Gastrocnemius medialis (tissue), 4 donors: Measurements from ENCODE around the gene TNFAIP8L1. TPM values are rescaled to one million over a fixed set of nuclear protein-coding genes. Genes with fewer than 3 reads are reported as not detected.

Experiments used
- ATAC-seq, 2 donors: fragments of 150-250 bp; one replicate each; pipeline ENCODE4 v1.9.1; 2016
- DNase-seq, 2 donors: peaks; one replicate each; pipeline ENCODE4 v3.0.0-alpha.2; 2019
- H3K27ac ChIP-seq, 4 donors: fragments of 200-600 bp; sonication (generic); 1 replicate in 1 of 4; 2 replicates in 3 of 4; pipeline ENCODE4 v1.5.1; 2016 to 2018; ENCODE audit warnings: mild to moderate bottlenecking in 2 of 4, moderate library complexity in 1 of 4
- H3K27me3 ChIP-seq, 3 donors: fragments of 200-600 bp; sonication (generic) in 2 of 3; 1 replicate in 1 of 3; 2 replicates in 2 of 3; pipeline versions ENCODE4 v1.5.1 to v1.6.0; 2016 to 2019; ENCODE audit warnings: mild to moderate bottlenecking in 1 of 3, moderate library complexity in 1 of 3
- H3K36me3 ChIP-seq, 2 donors: fragments of 200-600 bp; sonication (generic) in 1 of 2; one replicate each; pipeline ENCODE4 v1.5.1; 2017 to 2018
- H3K4me1 ChIP-seq, 2 donors: fragments of 200-600 bp; sonication (generic) in 1 of 2; one replicate each; pipeline ENCODE4 v1.5.1; 2016 to 2017; ENCODE audit warnings: mild to moderate bottlenecking in 2 of 2
- H3K4me3 ChIP-seq, 4 donors: fragments of 200-600 bp; sonication (generic) in 3 of 4; 1 replicate in 1 of 4; 2 replicates in 3 of 4; pipeline ENCODE4 v1.5.1; 2016 to 2019; ENCODE audit warnings: mild to moderate bottlenecking in 2 of 4
- H3K9me3 ChIP-seq, 3 donors: fragments of 200-600 bp; sonication (generic) in 2 of 3; 1 replicate in 1 of 3; 2 replicates in 2 of 3; pipeline ENCODE4 v1.5.1; 2016 to 2019
- POLR2A ChIP-seq, 2 donors: fragments of 450-650 bp; IDR thresholded peaks; one replicate each; pipeline ENCODE4 v1.6.1; 2017; ENCODE audit warnings: antibody characterized with exemption in 2 of 2, mild to moderate bottlenecking in 2 of 2, moderate library complexity in 2 of 2
- in situ Hi-C, 4 donors: fragments of 200-750 bp; cut with MboI; loops; one replicate each; pipeline versions ENCODE4 v1.15.0 to v1.8.0; 2017; ENCODE audit warnings: low sequenced_read_pairs in 4 of 4
- intact Hi-C: fragments of 100-400 bp; cut with DNase I; formaldehyde crosslinking; loops from one replicate; pipeline ENCODE4 v1.15.1; 2023; ENCODE audit warnings: low total_unique reads
- total RNA-seq, 4 donors: library from RNA; depleted of rRNA; stranded (reverse); fragments of >200 nt; gene quantifications; one replicate each; pipeline versions ENCODE4 v1.1.0 to v1.2.3, GENCODE V29; 2016
- TF ChIP-seq, protein P1 (sequence below), 5 experiments: fragments of 450-650 bp in 3 of 5; fragments of 200-600 bp in 2 of 5; sonication (generic) in 2 of 5; IDR thresholded peaks in 4 of 5; conservative IDR thresholded peaks in 1 of 5; 1 replicate in 4 of 5; 2 replicates in 1 of 5; pipeline ENCODE4 v1.5.1; 2016 to 2019; ENCODE audit warnings: antibody characterized with exemption in 5 of 5, mild to moderate bottlenecking in 3 of 5, moderate library complexity in 3 of 5

The TNFAIP8L1 gene
- total RNA-seq, 4 donors from 2014 or later: 1.3 to 2.9 (median 1.7) TPM

DNA sequence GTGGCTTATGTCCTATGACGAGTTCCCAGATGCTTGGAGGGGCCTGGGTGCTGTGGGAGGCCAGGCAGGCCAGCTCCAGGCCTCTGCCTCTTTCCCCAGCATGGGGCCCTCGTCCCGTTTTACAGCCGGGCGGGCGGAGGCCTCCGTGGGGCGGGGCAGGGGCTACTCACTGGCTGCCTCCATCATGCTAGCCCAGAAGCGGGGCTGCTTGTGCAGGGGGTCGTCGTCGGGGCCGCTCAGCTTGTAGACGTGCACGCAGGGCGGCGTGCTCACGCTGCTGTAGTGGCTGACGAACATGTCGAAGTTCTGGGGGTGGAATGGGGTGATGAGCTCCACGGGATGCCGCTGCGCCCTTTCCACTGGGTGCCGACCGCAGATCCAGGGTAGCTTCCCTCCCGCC is 49.3 kb downstream of the TNFAIP8L1 start:
- Histone ChIP-seq H3K27ac (no peak overlapping the region), H3K27me3 (no peaks in the 10 kb centered on the region), H3K36me3 (peaks cover 0 to 86% of the 10 kb centered on the region in 2 donors), H3K4me1 (peaks cover 17 to 20% of the 10 kb centered on the region in 2 donors), H3K9me3 (no peaks in the 10 kb centered on the region), H3K4me3 (no peak overlapping the region)
- TF ChIP-seq POLR2A (IDR thresholded peaks at IDR 0.05): no peak
- TF ChIP-seq, protein P1, sequence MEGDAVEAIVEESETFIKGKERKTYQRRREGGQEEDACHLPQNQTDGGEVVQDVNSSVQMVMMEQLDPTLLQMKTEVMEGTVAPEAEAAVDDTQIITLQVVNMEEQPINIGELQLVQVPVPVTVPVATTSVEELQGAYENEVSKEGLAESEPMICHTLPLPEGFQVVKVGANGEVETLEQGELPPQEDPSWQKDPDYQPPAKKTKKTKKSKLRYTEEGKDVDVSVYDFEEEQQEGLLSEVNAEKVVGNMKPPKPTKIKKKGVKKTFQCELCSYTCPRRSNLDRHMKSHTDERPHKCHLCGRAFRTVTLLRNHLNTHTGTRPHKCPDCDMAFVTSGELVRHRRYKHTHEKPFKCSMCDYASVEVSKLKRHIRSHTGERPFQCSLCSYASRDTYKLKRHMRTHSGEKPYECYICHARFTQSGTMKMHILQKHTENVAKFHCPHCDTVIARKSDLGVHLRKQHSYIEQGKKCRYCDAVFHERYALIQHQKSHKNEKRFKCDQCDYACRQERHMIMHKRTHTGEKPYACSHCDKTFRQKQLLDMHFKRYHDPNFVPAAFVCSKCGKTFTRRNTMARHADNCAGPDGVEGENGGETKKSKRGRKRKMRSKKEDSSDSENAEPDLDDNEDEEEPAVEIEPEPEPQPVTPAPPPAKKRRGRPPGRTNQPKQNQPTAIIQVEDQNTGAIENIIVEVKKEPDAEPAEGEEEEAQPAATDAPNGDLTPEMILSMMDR (IDR thresholded peaks at IDR 0.05 in 4 of 5, conservative IDR thresholded peaks at IDR 0.05 in 1 of 5): no peak
- in situ Hi-C loops (no loop called here), intact Hi-C loops (no loop called here)
- no peak for DNase-seq
- no peak for ATAC-seq

DNA sequence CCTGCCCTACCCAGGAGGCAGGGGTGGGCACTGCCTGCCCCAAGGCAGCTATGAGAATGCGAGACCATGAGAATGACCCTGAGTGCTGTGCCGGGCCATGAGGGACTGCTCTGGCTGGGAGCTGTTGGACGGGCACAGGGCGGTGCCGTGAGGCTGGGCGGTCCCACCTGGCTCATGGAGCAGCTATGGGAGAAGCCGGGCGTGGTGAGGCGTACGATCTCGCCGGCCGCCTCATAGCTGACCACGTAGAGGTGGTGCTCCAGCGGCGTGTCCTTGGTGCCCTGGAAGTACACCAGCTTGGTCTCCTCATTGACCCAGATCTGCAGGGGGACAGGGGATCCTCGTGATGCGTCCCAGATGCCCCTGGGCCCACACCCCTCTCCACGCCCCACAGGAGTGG is 50.1 kb downstream of the TNFAIP8L1 start:
- H3K36me3 ChIP-seq: peaks cover 0 to 77% of the 10 kb centered on the region in 2 donors
- intact Hi-C loops: no loop called here
- no peaks in the 10 kb centered on the region for H3K27me3 ChIP-seq
- no peaks in the 10 kb centered on the region for H3K9me3 ChIP-seq
- in situ Hi-C loops: no loop called here
- H3K4me1 ChIP-seq: peaks cover 24 to 26% of the 10 kb centered on the region in 2 donors
- TF ChIP-seq, protein P1 (IDR thresholded peaks at IDR 0.05 in 4 of 5, conservative IDR thresholded peaks at IDR 0.05 in 1 of 5): no peak
- no peak overlapping the region for H3K27ac ChIP-seq
- ATAC-seq (no peak), DNase-seq (no peak)
- no peak overlapping the region for H3K4me3 ChIP-seq

DNA sequence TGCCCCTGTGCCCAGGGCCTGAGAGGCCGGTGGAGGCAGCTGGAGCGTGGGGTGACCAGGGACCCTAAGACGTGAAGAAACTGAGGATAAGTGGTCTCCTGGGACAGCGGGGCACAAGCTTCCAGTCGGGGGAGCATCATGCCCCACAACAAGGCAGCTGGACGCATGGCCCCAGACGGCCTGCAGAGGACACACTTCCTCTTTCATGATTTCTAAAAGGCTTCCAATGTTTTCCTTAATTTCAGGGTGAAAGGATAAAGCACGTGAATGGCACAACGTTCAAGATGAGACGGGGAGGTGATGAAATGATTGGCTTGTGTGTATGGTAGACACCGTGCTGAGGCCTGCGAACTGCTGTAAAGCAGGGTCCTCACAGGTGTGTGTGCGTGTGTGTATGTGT is 51.0 kb downstream of the TNFAIP8L1 start:
- DNase-seq (no peak), ATAC-seq (no peak)
- Histone ChIP-seq H3K27me3 (no peaks in the 10 kb centered on the region), H3K4me1 (peaks cover 32 to 34% of the 10 kb centered on the region in 2 donors), H3K4me3 (no peak overlapping the region), H3K36me3 (peaks cover 0 to 68% of the 10 kb centered on the region in 2 donors), H3K27ac (peak overlapping the region in 1 of 4 donors; percentile 96), H3K9me3 (no peaks in the 10 kb centered on the region)
- in situ Hi-C loops: no loop called here
- TF ChIP-seq, protein P1 (IDR thresholded peaks at IDR 0.05 in 4 of 5, conservative IDR thresholded peaks at IDR 0.05 in 1 of 5): no peak
- TF ChIP-seq POLR2A (IDR thresholded peaks at IDR 0.05): no peak
- intact Hi-C loops: no loop called here

DNA sequence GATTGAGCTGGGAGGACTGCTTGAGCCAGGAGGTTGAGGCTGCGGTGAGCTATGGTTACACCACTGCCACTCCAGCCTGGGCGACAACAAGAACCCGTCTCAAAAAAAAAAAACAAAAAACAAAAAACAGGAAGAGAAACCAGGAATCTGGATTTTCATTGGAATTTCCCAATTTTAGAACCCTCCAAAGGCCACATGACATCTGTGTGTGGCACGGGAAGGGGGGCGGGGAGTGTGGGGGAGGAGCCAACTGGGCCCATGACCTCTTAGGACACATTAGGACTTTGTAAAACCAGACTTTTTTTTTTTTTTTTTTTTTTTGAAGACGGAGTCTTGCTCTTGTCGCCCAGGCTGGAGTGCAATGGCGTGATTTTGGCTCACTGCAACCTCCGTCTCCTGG is 52.1 kb downstream of the TNFAIP8L1 start:
- Histone ChIP-seq H3K4me1 (peaks cover 42% of the 10 kb centered on the region in 2 donors), H3K27ac (peak overlapping the region; percentile 95 to 97 (median 96)), H3K27me3 (no peaks in the 10 kb centered on the region), H3K9me3 (no peaks in the 10 kb centered on the region), H3K4me3 (no peak overlapping the region), H3K36me3 (peaks cover 0 to 58% of the 10 kb centered on the region in 2 donors)
- peak in 1 of 2 donors; percentile 60 for DNase-seq
- in situ Hi-C loops: no loop called here
- no peak for ATAC-seq
- no peak for TF ChIP-seq POLR2A (IDR thresholded peaks at IDR 0.05)
- TF ChIP-seq, protein P1 (IDR thresholded peaks at IDR 0.05 in 4 of 5, conservative IDR thresholded peaks at IDR 0.05 in 1 of 5): no peak
- intact Hi-C loops: no loop called here
